ENCODE data around the gene KIAA1671. TPM values are rescaled to one million over a fixed set of nuclear protein-coding genes. Genes with fewer than 3 reads are reported as not detected.

Gene KIAA1671
- total RNA-seq, 4 donors from 2014 or later = 7.5 to 26.5 (median 9.1) TPM

DNA sequence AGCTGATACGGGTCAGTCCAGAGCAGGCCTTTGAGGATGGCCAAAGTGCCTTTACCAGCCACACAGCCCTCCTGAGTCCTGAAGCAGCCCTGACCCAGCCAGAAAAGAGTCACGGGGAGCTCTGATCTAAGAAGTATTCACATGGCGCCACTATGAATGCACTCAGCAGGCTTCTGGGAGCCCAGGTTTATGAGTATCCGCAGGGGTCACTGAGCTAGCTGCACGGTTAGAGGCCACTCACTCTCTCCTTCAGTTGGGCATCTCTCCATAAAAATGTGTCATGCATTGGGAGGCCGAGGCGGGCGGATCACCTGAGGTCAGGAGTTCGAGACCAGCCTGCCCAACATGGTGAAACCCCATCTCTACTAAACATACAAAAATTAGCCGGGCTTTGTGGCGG lies 10.3 kb downstream of the KIAA1671 start:
- ATAC-seq (ENCODE audit: low FRiP score) (no peak), DNase-seq (ENCODE audit: low spot score) (no peak)
- TF ChIP-seq, protein P1, sequence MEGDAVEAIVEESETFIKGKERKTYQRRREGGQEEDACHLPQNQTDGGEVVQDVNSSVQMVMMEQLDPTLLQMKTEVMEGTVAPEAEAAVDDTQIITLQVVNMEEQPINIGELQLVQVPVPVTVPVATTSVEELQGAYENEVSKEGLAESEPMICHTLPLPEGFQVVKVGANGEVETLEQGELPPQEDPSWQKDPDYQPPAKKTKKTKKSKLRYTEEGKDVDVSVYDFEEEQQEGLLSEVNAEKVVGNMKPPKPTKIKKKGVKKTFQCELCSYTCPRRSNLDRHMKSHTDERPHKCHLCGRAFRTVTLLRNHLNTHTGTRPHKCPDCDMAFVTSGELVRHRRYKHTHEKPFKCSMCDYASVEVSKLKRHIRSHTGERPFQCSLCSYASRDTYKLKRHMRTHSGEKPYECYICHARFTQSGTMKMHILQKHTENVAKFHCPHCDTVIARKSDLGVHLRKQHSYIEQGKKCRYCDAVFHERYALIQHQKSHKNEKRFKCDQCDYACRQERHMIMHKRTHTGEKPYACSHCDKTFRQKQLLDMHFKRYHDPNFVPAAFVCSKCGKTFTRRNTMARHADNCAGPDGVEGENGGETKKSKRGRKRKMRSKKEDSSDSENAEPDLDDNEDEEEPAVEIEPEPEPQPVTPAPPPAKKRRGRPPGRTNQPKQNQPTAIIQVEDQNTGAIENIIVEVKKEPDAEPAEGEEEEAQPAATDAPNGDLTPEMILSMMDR (IDR thresholded peaks at IDR 0.05) = no peak

DNA sequence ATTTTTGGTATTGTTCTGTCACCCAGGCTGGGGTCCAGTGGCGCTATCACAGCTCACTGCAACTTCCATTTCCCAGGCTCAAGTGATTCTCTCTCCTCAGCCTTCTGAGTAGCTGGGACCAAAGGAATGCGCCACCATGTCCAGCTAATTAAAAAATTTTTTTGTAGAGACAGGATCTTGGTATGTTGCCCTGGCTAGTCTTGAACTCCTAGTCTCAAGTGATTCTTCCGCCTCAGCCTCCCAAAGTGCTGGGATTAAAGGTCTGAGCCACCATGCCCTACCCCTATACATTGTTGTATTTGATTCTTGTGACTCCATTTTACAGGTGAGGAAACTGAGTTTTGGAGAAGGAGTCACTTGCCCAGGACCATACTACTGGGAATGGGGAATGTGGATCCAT lies 11.9 kb downstream of the KIAA1671 start:
- TF ChIP-seq, protein P1 (IDR thresholded peaks at IDR 0.05) = no peak
- DNase-seq (ENCODE audit: low spot score) (no peak), ATAC-seq (ENCODE audit: low FRiP score) (no peak)

DNA sequence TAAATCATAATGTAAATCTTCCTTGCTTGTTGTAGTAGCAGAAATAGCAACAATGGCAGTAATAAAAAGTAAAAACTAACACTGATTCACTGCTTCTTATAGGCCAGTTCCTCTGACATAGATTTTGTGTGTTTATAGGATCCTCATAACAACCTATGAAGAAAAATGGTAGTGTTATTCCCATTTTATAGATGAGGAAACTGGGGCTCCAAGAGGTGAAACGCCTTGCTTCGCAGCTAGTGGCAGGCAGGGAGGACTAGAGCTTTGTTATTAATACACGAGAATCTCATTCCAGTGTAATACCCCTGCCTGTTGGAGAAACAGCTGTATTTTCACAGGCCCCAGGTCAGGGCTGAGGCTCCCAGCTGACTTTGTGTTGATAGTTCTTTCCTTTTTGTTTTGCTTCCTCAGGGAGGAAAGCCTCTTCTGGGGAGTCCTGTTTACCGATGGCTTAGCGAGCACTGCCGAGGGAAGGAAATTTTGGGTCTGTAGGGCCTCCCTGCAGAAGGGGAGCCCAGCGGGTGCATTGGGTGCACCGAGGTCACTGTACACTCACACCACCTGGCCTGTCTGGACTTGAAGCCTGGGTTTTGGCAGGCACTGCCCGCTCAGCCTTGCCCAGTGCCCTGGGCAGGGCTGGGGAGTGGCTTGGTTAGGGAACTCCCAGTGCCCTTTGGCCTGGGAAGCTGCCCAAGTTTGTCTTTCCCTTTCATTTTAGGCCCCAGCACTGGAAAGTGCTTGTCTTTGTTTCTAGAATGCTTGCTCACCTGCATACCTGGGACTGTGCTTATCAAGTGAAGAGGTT lies 13.5 kb downstream of the KIAA1671 start:
- TF ChIP-seq, protein P1 (IDR thresholded peaks at IDR 0.05) = no peak
- DNase-seq (ENCODE audit: low spot score) (no peak), ATAC-seq (ENCODE audit: low FRiP score) (peak; percentile 82)

DNA sequence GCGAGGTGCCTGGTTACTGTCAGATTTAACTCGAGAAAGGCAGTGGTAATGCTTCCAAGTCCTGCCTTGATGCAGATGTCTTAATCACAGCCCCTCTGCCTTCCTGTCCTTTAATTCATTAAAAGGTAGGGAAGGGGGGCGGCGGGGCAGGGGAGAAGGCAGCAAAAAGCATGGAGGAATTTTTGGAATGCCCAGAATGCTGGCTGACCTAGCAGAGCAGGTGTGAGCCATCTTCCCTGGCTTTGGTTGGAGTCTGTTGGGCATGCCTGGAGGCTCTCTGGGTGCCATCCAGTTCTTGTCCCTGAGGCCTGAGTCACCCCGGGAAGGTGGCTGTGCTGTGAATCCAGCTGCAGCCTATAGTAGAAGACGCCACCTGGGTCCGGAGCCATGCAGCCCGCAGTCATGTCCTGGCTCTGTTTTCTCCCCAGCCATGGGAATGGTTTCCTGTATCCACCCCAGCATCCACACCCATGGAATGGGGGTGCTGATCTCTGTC lies 15.6 kb downstream of the KIAA1671 start:
- DNase-seq (ENCODE audit: low spot score) = no peak
- TF ChIP-seq, protein P1 (IDR thresholded peaks at IDR 0.05) = no peak
- no peak for ATAC-seq (ENCODE audit: low FRiP score)

DNA sequence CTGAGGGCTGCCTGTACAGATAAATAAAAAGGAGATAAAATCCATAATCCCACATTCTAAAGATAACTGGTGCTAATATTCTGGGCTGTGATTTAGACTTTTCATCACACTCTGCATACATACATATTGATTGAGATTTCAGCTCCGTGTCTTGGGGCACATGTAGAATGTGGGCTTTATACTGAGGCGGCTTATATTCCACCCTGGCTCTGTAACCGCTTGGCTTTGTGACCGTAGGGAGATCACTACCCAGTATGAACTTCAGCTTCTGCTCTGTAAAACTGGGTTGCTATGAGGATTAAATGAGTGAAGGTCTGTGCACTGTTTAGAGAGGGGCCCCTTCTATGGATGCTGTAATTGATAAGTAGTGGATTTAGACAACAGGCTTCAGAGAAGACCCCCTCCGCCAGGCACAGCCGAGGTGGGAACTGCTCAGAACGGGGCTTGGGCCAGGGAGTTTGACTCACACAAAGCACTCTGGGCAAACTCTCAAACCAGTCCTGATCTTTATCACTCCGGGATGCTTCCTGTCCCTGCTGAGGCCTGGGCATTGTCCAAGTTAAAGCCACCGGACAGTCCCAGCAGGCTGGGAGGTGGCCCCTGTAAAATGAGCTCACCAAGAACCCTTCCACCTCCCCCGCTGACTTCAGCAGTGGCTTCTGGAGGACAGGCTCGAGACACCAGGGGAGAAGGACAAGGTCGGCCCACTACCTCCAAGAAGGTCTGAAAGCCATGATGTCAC lies 17.2 kb downstream of the KIAA1671 start:
- no peak for ATAC-seq (ENCODE audit: low FRiP score)
- DNase-seq (ENCODE audit: low spot score) = no peak
- TF ChIP-seq, protein P1 (IDR thresholded peaks at IDR 0.05) = no peak

DNA sequence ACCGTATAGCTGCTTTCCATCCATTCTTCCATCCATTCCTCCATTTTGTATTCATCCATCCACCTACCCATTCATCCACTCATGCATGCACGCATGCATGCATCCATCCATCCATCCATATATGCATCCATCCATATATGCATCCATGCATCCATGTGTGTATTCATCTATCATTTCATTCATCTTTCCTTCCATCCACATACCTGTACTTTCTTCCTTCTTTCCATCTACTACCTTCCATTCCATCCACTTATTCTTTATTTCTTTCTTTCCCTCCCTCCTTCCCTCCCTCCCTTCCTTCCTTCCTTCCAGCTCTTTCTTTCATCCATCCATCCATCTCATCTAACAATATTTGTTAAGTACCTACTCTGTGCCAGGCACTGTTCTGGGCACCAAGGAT lies 19.9 kb downstream of the KIAA1671 start:
- no peak for ATAC-seq (ENCODE audit: low FRiP score)
- TF ChIP-seq, protein P1 (IDR thresholded peaks at IDR 0.05) = no peak
- no peak for DNase-seq (ENCODE audit: low spot score)
